HG03520 (cell line): ENCODE data around the gene RPTOR.
"Not testable (repeated sequence)": the region's sequence is repeated elsewhere in the genome, so short reads cannot be mapped to it uniquely, and the experiment has no call there.

Experiments used
- ATAC-seq: cut with Tn5 transposase; IDR thresholded peaks from one replicate; pipeline ENCODE4 v1.9.1; 2021; ENCODE audit warnings: mild to moderate bottlenecking, moderate library complexity; ENCODE audit not compliant: unreplicated experiment

The RPTOR gene

DNA sequence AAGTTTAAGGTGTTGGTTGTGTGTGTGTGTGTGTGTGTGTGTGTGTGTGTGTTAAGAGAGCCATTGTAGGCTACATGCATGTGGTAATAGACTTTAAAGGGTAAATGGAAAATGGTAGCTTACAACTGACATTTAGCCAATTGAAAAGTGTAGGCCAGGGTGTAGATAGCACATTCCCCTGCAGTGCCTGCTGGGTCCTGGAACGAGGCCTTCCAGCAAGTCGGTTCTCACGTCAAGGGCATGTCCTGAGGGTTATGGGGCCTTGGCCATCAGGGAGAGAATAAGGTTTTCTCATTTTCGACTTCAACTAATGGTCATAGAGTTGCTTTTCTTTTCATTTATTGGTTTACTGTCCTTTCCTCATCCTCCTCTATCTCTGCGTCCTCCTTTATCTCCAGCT is 65.1 kb downstream of the RPTOR start:
- ATAC-seq = no peak

DNA sequence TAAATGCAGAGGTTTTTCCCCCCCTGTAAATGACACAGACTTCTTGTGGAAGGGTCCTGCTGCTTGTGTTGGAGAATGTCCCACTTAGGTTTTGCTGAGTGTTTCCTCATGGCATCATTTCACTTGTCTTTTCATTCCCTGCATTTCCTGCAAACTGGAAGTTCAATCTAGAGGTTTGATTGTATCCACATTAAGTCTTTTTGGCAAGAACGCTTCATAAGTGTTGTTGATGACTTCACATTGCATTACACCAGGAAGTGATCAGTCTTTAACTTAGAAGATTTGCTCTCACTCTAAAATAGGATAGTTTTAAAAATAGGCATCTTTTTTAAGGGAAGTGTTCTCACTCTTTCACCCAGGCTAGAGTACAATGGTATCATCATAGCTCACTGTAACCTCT is 67.2 kb downstream of the RPTOR start:
- no peak for ATAC-seq

DNA sequence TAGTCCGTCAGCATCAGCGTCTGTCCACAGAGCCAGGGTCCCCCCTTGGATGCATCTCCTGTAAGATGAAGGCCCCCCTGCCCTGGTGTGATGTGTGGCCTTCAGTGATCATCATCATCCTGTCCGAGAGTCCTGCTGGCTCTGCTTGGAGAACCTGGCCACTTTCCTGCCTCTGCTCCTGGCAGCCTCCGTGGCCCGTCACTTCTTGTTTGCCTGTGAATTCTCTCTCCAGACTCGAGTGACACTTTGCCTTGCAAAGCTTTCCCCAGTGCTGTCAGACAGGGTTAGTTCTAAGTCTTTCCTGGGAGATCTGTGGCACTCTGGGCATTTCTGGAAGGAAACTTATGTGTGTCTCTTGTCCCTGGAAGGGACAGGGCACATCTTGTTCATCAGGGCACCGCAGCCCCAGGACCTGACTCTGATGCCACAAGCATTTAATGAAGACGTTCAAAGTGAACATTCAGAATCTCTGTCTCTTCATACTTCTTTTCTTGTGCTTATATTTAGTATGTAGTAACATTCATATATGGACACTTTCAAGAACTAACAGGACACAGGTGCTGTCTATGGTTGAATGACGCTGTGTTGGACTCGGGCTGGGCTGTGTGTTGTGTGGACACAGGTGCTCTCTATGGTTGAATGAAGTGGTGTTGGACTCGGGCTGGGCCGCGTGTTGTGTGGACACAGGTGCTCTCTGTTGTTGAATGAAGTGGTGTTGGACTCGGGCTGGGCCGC is 68.5 kb downstream of the RPTOR start:
- no peak for ATAC-seq

DNA sequence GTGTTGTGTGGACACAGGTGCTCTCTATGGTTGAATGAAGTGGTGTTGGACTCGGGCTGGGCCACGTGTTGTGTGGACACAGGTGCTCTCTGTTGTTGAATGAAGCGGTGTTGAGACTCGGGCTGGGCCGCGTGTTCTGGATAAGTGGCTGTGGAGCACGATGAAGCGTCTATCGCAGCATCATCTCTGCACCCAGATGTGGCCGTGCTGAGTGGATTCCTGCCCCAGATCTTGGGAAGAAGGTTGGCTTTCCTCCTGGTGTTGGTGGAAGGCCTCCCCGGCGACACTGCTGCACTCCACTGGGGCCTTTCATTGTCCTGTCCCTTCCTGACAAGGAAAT is 69.1 kb downstream of the RPTOR start:
- ATAC-seq = no peak

DNA sequence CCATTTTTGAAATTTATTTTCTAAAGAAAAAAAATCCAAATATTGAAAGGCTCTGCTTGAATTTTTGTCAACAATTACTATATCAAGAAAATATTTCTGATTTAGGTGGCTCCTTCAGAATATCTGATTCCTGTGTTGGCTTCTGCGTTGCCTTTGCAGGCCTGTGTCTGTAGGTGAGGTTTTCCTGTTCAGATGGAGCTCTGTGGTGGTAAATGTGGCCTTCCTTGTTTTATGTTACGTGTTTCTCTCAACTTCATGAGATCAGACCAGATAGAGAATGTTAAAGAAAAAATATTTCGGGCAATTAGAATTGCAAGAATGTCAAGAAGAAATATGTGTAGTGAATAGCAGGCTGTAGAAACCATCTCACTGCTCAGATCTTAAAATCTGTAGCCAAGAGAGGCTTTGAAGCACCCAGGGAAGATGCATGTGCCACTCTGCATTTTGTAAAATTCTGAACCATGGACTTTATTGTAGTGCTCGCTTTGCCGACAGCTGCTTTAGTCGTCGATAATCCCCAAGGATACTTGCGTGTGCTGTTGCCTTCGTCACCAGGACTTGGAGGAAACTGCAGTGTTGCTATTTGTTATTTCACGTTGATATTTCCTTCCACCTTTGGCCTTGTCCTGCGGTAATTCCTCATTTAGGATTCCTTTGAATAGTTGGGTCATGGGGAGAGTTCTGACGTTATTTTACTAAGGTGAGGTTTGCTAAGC is 69.9 kb downstream of the RPTOR start:
- ATAC-seq = no peak

DNA sequence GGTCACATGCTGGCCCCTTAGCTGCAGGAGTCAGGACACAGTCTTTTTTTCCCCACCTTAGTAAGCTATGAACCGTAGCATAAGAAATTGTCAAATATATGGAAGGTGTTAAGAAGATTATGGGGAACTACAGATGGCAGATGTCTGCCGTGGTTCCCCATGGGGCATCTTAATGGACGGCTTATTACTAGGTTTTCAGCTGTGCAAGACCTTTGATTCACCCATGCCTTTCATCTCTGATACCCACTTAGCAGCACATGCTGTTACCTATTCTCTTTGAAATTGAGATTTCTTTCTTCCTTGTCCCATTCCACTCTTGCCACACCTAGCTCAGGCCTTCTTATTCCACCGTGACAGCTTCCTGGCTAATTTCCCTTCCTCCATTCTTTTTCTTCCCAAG is 70.7 kb downstream of the RPTOR start:
- no peak for ATAC-seq

DNA sequence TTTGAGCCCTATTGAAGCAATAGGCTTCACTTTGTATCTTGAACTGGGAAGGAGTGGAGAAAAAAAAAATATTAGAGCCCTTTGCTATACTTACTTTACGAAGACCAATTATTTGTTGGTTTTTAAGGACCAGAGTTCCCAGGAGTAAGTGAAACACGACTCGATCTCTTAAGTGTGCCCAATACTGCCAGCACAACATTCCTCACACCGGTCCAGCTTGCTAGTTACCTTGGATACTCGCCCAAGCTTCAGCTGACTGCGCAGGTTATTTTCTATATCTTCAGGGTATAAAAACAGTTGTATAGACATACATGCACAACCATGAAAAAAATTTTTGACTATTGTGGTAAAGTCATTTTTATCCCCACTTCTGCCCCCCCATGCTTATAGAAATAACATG is 72.1 kb downstream of the RPTOR start:
- no peak for ATAC-seq

DNA sequence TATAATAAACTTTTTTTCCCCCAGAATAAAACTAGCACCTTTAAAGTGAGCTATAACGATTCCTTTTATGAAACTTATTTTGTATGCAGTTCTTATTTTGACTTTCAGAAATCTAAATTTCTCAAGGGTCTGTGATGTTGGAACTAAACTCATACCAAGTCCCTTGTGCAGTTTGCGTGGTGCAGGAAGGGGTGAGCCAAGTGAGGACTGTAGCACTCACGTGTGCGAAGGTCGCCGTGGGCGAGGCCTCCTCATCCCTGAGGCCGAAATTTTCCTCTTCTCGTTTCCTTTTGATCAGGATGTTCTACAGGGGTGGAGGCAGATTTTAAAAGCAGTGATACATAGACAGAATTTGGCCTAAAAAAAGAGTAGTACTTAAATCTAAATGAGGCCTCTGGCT is 73.7 kb downstream of the RPTOR start:
- ATAC-seq = no peak

DNA sequence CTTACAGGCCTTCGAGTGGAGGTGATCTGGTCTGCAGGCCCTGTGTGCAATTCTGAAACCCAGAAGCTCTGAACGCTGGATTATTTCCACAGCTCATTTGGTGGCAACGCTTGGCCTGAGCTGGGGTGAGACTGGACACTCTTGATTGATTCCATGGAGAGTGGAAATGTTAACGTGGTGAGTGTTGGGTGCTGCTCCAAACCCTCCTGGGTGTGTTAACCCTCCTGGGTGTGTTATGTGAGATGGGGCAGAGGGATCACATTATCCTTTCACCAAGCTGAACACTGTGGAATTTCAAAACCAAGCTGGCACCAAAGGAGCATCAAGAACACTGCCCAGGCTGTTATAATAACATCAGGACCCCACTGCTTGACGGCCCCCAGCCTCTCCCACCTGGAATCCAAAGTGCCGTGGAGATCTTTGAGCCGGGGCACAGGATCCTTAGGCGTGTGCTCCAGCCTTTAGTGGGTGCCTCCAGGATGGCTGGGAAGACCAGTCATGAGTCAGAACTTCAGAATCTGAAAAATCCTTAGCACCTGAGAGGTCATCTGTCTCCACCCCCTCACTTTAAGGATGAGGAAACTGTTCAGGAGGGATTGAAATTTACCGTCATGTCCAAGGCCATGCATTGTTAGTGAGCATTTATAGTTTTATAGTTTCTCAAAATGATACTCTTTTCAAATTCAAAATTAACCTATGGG is 75.0 kb downstream of the RPTOR start:
- ATAC-seq = no peak

DNA sequence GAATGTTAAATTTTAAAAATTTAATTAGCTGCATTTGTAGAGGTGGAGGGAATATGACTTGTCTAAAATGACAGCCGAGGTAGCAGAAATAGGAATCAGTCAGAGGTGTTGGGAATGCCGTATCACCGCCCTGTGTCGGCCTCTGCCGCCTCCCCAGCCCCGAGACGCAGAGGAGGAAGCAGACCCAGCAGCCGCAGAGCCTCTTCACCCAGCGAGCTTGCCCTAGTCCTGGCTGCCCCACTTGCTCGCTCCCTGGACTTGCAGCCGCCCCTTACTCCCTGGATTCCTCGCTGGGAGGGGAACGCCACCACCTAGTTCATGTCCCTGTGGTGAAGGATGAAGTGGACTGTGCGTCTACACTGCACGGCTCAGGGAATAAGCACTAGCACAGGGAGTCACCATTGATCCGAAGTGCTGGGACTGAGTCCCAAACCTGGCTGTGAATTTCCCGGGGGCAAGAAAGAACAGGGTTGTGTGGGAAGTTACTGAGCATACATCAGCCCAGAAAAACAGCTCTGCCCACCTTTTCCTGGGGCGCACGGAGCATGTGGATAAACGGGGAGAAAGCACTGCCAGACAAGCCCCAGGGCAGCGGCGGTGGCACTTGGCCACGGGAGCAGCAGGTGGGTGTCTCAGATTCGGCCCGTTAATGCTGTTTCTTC is 76.8 kb downstream of the RPTOR start:
- no peak for ATAC-seq

DNA sequence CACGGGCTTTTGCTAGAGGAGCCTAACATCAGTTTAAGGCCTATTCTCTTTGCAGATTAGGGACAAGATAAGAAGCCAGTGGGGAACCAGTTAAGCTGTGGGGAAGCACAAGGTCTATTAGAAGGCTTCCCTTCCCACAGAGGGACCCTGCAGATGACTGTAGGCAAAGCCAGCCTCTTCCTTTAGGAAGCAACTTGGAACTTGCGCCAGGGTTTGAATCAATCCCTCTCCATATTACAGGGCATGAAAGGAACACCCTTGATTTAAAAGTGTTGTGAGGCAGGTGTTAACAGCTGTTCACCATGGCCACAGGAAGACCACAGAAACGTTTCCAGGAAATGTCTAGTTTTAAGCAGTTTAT is 77.3 kb downstream of the RPTOR start:
- no peak for ATAC-seq

DNA sequence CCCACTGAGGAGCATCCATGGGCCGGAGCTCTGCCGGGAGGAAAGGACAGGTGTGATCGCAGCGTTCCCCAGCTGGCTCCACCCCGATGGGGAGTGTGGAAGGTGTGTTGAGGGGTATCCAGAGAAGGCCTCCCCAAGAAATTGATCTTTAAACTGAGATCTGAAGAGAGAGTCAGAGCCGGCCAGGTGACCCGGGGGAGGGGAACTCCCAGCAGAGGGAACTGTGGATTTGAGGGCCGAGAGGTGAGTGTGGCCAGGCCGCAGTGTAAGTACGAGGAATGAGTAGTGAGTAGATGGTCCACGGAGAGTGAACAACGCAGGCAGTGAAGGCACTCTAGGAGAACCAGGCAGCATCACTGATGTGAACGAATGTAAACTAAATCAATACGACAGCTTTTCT is 80.2 kb downstream of the RPTOR start:
- no peak for ATAC-seq

DNA sequence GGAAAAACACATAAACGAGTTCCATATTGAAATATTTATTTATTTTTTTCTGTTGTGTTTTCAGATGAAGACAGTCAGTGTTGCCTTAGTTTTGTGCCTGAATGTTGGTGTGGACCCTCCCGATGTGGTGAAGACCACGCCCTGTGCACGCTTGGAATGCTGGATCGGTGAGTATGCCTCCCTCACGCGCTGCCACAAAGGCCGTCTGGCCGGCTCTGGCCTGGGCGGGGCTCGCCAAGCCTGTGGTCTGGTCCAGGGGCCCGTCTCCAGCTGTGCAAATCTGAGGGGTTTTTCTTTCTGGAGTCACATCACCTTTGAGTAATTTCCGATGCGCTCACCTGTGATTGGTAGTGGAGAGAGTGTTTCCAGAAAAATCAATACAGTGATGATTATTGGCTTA is 81.0 kb downstream of the RPTOR start:
- ATAC-seq = no peak

DNA sequence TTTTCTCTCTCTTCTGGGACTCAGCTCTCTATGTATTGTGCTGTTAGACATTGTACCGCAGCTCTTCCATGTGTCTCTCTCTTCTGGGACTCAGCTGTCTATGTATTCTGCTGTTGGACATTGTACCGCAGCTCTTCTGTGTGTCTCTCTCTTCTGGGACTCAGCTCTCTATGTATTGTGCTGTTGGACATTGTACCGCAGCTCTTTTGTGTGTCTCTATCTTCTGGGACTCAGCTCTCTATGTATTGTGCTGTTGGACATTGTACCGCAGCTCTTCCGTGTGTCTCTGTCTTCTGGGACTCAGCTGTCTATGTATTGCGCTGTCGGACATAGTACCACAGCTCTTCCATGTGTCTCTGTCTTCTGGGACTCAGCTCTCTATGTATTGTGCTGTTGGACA is 84.2 kb downstream of the RPTOR start:
- not testable (repeated sequence) for ATAC-seq

DNA sequence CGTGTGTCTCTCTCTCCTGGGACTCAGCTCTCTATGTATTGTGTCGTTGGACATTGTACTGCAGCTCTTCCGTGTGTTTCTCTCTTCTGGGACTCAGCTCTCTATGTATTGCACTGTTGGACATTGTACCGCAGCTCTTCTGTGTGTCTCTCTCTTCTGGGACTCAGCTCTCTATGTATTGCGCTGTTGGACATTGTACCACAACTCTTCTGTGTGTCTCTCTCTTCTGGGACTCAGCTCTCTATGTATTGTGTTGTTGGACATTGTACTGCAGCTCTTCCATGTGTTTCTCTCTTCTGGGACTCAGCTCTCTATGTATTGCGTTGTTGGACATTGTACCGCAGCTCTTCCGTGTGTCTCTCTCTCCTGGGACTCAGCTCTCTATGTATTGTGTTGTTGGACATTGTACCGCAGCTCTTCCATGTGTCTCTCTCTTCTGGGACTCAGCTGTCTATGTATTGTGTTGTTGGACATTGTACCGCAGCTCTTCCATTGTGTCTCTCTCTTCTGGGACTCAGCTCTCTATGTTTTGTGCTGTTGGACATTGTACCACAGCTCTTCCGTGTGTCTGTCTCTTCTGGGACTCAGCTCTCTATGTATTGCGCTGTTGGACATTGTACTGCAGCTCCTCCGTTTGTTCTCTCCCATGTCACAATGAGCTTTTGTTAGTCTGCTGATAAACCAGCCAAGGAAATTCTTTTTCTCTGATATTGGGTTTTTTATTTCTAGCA is 84.8 kb downstream of the RPTOR start:
- no peak for ATAC-seq

DNA sequence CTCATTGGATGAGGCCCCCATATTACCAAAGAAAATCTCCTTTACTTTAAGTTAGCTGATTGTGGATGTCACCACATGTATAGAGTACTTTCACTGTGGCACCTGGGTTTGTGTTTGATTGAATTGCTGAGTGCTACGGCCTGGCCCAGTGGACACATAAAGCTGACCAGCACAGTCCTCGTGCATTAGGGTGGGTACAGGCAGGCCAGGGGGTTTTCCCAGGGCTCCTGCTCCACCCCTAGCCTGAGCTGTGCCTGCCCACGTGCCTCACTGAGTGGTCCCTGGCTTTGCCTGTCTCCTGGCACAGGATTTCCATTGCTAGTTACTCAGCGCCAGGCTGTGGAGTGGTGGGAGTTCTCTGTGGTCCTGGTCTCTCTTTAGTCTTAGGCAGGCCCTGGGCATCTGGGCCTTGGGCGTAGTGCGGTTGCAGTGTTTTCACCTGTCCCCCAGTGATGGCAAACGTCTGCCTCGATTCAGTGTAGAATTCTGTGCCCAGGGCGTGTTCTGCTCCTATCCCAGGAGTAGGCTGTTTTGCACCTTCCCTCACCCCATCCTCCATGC is 86.0 kb downstream of the RPTOR start:
- ATAC-seq = no peak

DNA sequence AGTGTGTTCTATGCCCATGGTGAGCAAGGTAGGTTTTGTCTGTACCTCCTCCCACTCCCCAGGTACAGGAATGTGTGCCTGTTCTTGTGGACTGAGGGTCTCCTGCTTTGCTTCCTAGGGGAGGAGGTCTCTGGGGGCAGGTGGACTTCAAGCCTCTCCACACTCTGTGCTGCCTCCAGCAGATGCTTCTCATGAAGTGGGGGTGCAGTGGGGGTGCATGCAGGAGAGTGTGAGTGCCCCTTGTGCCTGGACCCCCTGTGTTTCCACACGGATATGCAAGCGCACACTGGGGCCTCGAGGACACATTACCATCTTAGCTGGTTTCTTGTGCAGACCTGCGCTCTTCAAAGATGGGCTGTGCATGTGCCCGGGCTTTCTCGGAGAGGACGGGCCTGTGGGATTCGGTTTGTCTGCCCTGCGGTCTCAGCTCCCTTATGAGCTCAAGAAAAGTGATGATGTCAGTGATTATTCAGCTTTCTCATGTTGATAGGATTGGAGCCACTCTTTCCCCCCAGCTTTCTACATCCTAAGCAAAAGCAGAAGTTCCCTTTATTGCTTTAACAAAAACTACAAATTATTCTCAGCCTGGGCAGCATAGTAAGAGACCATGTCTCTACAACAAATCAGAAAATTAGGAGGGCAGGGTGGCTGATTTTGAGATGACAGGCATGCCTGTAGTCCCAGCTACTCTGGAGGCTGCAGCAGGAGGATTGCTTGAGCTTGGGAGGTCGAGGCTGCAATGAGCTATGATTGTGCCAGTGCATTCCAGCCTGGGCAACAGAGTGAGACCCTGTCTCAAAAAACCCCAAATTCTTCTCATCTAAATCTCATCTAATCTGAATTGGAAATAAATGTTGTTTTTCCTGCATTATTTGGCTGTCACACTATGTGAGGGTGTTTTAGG is 86.8 kb downstream of the RPTOR start:
- no peak for ATAC-seq

DNA sequence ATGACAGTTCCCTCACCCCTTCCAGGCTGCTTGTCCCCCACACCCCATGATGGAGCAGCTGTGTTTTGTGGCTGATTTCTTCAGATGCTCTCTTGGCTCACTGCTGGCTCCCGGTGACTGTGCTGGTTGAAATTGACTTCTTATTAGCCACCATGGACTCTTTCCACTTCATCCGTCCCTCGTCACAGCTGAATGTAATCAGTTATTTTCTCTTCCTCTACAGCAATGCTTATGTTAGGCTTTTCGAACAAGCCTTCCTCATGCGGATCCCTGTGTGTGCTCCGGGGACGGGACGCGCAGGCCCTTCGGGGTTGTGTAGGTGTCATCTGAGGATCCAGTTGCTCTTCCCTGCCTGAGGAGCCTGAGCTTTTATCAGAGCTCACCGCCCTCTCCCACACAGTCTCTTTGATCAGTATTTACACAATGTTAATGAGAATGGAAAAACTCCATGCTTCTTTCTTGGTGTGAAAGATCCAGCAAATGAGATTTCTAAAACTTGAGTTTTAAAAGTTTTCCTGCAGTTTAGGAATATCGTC is 87.5 kb downstream of the RPTOR start:
- no peak for ATAC-seq

DNA sequence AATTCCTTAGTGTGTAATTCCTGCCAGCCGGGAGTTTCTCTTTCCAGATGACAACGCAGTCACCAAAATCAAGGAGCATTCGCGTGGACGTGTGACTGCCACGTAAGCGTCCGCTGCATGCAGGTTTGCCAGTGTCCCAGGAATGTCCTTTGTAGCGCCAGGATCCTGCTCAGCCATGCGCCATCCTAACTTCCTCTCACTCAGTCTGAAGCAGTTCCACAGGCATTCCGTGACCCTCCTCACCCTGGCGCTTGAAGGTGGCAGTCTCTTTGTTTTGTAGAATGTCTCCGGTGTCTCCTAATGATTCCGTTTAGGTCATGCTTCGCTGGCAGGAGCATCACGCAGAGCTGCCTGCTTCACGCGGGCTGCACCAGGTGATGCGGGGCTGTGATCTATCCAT is 88.6 kb downstream of the RPTOR start:
- ATAC-seq = no peak
